PC-3 (cell line): Measurements from ENCODE around the gene WDR26.

Experiments
- EZH2 ChIP-seq: fragments of 300-600 bp; sonication (generic); IDR thresholded peaks from one replicate; pipeline ENCODE4 v1.6.1; 2017; ENCODE audit warnings: antibody characterized with exemption, mild to moderate bottlenecking, low read length; ENCODE audit not compliant: unreplicated experiment
- TF ChIP-seq, protein P1 (sequence below): fragments of 300-600 bp; sonication (generic); conservative IDR thresholded peaks from 2 replicates; pipeline ENCODE4 v1.5.1; 2017; ENCODE audit warnings: antibody characterized with exemption, low read depth, mild to moderate bottlenecking, low read length

GRCh38 chr1:224427346-224427745, 7.3 kb downstream of the WDR26 start:
- TF ChIP-seq, protein P1, sequence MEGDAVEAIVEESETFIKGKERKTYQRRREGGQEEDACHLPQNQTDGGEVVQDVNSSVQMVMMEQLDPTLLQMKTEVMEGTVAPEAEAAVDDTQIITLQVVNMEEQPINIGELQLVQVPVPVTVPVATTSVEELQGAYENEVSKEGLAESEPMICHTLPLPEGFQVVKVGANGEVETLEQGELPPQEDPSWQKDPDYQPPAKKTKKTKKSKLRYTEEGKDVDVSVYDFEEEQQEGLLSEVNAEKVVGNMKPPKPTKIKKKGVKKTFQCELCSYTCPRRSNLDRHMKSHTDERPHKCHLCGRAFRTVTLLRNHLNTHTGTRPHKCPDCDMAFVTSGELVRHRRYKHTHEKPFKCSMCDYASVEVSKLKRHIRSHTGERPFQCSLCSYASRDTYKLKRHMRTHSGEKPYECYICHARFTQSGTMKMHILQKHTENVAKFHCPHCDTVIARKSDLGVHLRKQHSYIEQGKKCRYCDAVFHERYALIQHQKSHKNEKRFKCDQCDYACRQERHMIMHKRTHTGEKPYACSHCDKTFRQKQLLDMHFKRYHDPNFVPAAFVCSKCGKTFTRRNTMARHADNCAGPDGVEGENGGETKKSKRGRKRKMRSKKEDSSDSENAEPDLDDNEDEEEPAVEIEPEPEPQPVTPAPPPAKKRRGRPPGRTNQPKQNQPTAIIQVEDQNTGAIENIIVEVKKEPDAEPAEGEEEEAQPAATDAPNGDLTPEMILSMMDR: no peak
- TF ChIP-seq EZH2: no peak
